Panc1 (cell line): ENCODE data around the gene NOS1. TPM values are rescaled to one million over a fixed set of nuclear protein-coding genes. Genes with fewer than 3 reads are reported as not detected.

ENCODE experiments used
- ATAC-seq: fragments of 200-7000 bp; cut with Tn5 transposase; 2 replicates; pipeline ENCODE4 v1.9.1; 2020; ENCODE audit warnings: mild to moderate bottlenecking, moderate library complexity
- BruUV-seq: library from RNA; stranded (reverse); fragments of 400-500 nt; replicated peaks from 2 replicates; lab custom pipeline; 2021; lab: Mats Ljungman, UMichigan
- CTCF ChIA-PET: fragments of 300-600 bp; sonication (Branson Sonifier 250); formaldehyde crosslinking; loops from one replicate; lab custom pipeline; 2022; ENCODE audit warnings: antibody characterized with exemption; lab: Charles Lee
- POLR2A ChIA-PET: fragments of 300-600 bp; sonication (Branson Sonifier 250); formaldehyde crosslinking; loops from one replicate; lab custom pipeline; 2022; ENCODE audit warnings: antibody characterized with exemption; lab: Charles Lee
- DNase-seq: peaks from one replicate; pipeline ENCODE4 v3.0.0-alpha.2; 2010; ENCODE audit warnings: low read depth, low spot score
- H3K27ac ChIP-seq: 2 replicates; pipeline ENCODE4 v1.5.1; 2011; ENCODE audit warnings: mild to moderate bottlenecking, low read length, inconsistent platforms
- H3K27me3 ChIP-seq: fragments of 200-500 bp; sonication (Bioruptor generic); 2 replicates; pipeline ENCODE4 v1.6.0; 2014; ENCODE audit warnings: low read length, inconsistent platforms; ENCODE audit not compliant: control insufficient read depth, insufficient read depth
- H3K36me3 ChIP-seq: fragments of 200-500 bp; sonication (Bioruptor generic); 2 replicates; pipeline ENCODE4 v1.5.1; 2014; ENCODE audit warnings: inconsistent platforms, mild to moderate bottlenecking, low read length, moderate library complexity; ENCODE audit not compliant: control insufficient read depth, insufficient read depth
- H3K4me1 ChIP-seq: 2 replicates; pipeline ENCODE4 v1.5.1; 2011; ENCODE audit warnings: inconsistent platforms, mild to moderate bottlenecking, low read length, moderate library complexity; ENCODE audit not compliant: control insufficient read depth, insufficient read depth
- H3K4me3 ChIP-seq, 2 experiments: 2 replicates each; pipeline ENCODE4 v1.5.1; 2011 to 2012; ENCODE audit warnings: low read depth in 2 of 2, low read length in 2 of 2, mild to moderate bottlenecking in 2 of 2, inconsistent platforms in 1 of 2, moderate library complexity in 1 of 2
- H3K9me3 ChIP-seq: fragments of 200-500 bp; sonication (Bioruptor generic); 2 replicates; pipeline ENCODE4 v1.5.1; 2014; ENCODE audit warnings: low read depth, mild to moderate bottlenecking, inconsistent platforms, low read length, moderate library complexity; ENCODE audit not compliant: control insufficient read depth, insufficient read depth
- CTCF ChIP-seq: fragments of 450-650 bp; IDR thresholded peaks from 2 replicates; pipeline ENCODE4 v1.5.1; 2017; ENCODE audit warnings: mild to moderate bottlenecking
- POLR2AphosphoS5 ChIP-seq: IDR thresholded peaks from 2 replicates; pipeline ENCODE4 v1.6.1; 2012; ENCODE audit warnings: mild to moderate bottlenecking, low read depth, low read length, moderate library complexity
- REST ChIP-seq, 2 experiments: IDR thresholded peaks; 2 replicates each; pipeline ENCODE4 v1.6.1; 2011 to 2012; ENCODE audit warnings: low read depth in 2 of 2, control low read depth in 1 of 2, low read length in 1 of 2, mild to moderate bottlenecking in 1 of 2, moderate library complexity in 1 of 2; ENCODE audit not compliant: insufficient read depth in 1 of 2
- SIN3A ChIP-seq: IDR thresholded peaks from 2 replicates; pipeline ENCODE4 v1.6.1; 2012; ENCODE audit warnings: low read depth, mild to moderate bottlenecking, low read length, moderate library complexity, borderline replicate concordance; ENCODE audit not compliant: insufficient read depth
- TCF7L2 ChIP-seq: IDR thresholded peaks from 2 replicates; pipeline ENCODE4 v1.6.1; 2011; ENCODE audit warnings: mild to moderate bottlenecking, low read depth, low read length, inconsistent platforms
- in situ Hi-C: cut with HindIII; loops from 2 replicates; pipeline ENCODE4 v1.10.0; 2016; ENCODE audit warnings: low sequenced_read_pairs, low pct_unique_long_range_greater_than_20kb
- intact Hi-C: fragments of 100-400 bp; cut with micrococcal nuclease; formaldehyde crosslinking; loops from one replicate; pipeline ENCODE4 v1.10.0; 2022; ENCODE audit not compliant: unreplicated experiment
- total RNA-seq: library from RNA; stranded (reverse); gene quantifications from one replicate; pipeline ENCODE4 v1.2.1, GENCODE V29; 2021; ENCODE audit not compliant: unreplicated experiment

NOS1 gene
- total RNA-seq, 1 experiment from 2014 or later = 0.03 TPM

- H3K4me3 ChIP-seq = no peak overlapping the region
- H3K27me3 ChIP-seq = no peaks in the 10 kb centered on the region
- H3K9me3 ChIP-seq = no peaks in the 10 kb centered on the region
- POLR2A ChIA-PET = no interaction called here
- H3K4me1 ChIP-seq = no peaks in the 10 kb centered on the region
- intact Hi-C loops = no loop called here
- in situ Hi-C loops = no loop called here
- H3K36me3 ChIP-seq = no peaks in the 10 kb centered on the region
- no peak overlapping the region for H3K27ac ChIP-seq
- CTCF ChIA-PET = no interaction called here
- DNase-seq = no peak
- no peak for ATAC-seq
- TF ChIP-seq REST (IDR thresholded peaks at IDR 0.05; ENCODE audit: insufficient read depth in 1 of 2, low read depth in 2 of 2, low read length in 1 of 2) (no peak), TCF7L2 (no peak), POLR2AphosphoS5 (no peak), SIN3A (no peak), CTCF (no peak)
- no TSS peak for BruUV-seq
These were observed 88.3 kb downstream of the NOS1 start for GRCh38 chr12:117273091-117273490.

- intact Hi-C loops = no loop called here
- no peaks in the 10 kb centered on the region for H3K27me3 ChIP-seq
- ChIA-PET POLR2A (no interaction called here), CTCF (interaction anchor here (0.5 kb wide), 1 partner anchor 396 kb away, joined by 3 read pairs; no protein-coding TSS in a partner anchor)
- in situ Hi-C loops = no loop called here
- H3K4me1 ChIP-seq = no peaks in the 10 kb centered on the region
- no peaks in the 10 kb centered on the region for H3K9me3 ChIP-seq
- no peaks in the 10 kb centered on the region for H3K36me3 ChIP-seq
- DNase-seq (no peak), ATAC-seq (no peak)
- no peak for TF ChIP-seq POLR2AphosphoS5
- TF ChIP-seq CTCF = no peak
- TF ChIP-seq REST (IDR thresholded peaks at IDR 0.05; ENCODE audit: insufficient read depth in 1 of 2, low read depth in 2 of 2, low read length in 1 of 2) = no peak
- TF ChIP-seq TCF7L2 = no peak
- TF ChIP-seq SIN3A = no peak
- no peak overlapping the region for H3K27ac ChIP-seq
- no peak overlapping the region for H3K4me3 ChIP-seq
- no TSS peak for BruUV-seq
These were observed 88.7 kb downstream of the NOS1 start for GRCh38 chr12:117272690-117273089.
